Measurements from ENCODE around the gene ATP6V1A.

ATP6V1A gene

DNA sequence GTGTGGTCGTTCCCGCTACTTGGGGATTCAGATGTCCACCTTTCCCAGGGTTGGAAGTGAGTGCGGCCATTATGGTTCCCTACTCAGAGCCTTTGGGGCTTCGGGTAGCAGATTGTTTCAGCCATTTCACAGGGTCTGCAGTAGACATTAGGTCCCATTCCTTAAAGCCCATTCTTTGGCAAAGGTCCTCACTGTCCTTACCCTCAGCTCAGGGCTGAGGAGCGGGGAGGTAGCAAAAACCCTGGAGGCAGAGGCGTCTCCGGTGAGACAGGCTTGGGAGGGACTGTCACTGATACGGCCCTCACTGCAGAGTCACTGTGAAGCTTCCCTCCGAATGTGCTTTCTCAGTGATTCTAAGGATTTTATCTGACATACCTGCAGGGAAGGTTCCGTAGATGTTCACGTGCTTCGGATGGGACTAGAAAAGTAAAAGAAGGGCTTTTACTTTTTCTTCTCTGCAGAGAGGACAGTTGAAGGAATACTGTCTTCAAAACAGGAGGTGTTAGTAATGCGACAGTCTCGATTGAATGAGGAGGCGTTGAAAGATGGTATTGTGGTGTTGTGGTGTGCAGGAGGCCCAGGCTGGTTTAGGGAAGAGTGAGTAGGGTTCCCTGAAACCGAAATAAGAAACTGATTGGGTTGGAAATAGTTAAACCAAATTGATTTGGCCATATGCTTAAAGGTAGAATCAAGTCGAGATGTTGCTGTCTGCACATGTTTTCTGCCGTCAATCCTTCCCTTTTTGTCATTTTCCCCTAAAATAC is 630 bp downstream of the ATP6V1A start:
- DNase-seq (ENCODE audit: low read depth in 2 of 2) = no peak

DNA sequence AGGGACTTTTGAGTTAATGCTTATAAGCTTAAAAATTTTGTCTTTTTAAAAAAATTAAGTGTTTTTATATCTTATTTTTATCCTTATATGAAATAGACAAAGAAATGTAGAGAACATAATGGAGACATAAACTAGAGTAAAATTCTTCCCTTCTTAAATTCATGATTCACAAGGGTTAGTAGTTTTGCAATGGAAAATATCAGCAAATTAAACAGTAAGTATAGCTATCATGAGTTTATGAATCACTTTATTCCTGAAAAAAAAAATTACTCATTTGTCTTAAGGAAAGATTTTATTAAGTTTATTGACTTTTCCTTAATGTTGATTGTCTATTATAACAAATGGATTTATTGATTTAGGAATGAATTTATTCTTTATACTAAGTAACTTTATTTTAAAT is 4.3 kb downstream of the ATP6V1A start:
- DNase-seq (ENCODE audit: low read depth in 2 of 2) = no peak

DNA sequence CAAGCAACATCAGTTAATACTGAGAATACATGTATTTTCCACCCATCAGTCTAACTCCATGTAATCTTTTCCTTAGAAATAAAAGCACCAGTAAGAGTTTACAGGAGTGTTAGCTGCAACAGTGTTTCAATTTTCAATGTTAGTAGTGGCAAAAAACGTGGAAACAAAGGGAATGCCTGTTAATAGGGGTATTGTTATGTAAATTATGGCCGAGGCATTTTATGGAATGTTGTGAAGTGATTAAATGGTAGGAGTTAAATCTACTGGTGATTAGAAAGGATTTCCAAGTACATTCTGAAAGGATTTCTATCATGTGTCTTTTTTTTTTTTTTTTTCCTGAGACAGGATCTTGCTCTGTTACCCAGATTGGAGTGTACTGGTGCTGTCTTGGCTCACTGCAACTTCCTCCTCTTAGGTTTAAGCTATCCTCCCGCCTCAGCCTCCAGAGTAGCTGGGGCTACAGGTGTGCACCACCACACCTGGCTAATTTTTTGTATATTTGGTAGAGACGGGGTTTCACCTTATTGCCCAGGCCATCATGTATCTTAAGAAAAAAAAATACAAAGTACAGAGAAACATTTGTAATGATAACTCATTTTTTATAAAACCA is 6.6 kb downstream of the ATP6V1A start:
- DNase-seq (ENCODE audit: low read depth in 2 of 2) = no peak

DNA sequence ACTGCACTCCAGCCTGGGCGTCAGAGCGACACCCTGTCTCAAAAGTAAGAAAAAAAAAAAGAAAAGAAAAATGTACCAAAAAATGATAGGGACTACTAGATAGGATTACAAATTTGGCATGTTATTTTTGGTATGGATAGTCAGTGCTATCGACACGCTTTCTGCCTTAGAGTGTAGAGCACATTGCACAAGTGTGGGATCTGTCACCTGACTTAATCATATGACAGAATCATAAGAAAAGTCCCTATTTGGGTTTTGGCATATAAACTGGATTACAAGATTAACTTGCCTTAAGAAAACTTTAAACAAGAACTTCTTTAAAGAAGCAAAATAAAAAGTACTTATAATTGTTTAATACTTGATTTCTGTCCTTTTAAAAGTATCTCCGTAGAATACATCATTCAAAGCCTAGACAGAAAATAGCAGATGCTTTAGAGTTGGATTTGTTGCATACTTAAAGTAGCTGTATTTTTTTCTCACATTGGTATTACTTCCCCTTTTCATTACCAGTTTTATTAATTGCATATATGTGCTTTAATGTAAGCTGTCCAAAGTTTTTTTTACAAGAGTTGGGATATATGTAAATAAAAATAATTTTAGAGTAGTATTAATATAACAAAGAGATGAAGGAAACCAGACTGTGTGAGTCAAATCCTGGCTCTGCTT is 7.8 kb downstream of the ATP6V1A start:
- no peak for DNase-seq (ENCODE audit: low read depth in 2 of 2)

DNA sequence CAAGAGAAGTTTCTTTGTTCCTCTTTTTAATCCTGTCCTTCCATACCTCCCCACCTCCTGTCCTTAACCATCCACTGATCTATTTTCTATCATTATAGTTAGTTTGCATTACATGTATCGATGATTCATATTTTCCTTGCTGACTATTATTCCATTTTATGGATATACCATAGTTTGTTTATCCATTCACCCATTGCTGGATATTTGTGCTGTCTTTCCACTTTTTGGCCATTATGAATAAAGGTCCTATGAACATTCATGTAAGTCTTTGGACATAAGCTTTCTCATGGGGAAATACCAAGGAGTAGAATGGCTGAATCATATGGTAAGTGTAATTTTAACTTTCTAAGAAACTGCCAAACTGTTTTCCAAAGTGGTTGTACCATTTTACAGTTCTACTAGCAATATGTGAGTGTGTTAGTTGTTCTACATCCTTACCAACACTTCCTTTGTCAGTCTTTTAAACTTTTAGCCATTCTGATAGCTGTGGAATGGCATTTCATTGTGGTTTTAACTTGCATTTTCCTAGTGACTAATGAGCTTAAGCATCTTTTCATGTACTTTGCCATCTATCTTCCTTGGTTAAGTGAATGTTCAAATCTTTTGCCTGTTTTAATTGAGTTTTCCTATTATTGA is 11.7 kb downstream of the ATP6V1A start:
- DNase-seq (ENCODE audit: low read depth in 2 of 2) = no peak

DNA sequence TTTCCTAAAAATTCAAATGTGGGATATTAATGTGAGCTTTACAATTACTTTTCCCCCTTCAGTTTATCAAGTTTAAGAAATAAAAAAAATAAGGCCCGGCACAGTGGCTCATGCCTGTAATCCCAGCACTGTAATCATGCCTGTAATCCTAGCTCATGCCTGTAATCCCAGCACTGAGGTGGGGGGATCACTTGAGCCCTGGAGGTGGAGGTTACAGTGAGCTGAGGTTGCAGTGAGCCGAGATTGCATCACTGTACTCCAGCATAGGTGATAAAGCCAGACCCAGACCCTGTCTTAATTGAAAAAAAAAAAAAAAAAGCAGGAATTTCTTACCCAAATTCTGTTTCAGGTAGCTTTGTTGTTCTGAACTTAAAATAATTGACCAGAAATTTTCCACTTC is 17.9 kb downstream of the ATP6V1A start:
- no peak for DNase-seq (ENCODE audit: low read depth in 2 of 2)

DNA sequence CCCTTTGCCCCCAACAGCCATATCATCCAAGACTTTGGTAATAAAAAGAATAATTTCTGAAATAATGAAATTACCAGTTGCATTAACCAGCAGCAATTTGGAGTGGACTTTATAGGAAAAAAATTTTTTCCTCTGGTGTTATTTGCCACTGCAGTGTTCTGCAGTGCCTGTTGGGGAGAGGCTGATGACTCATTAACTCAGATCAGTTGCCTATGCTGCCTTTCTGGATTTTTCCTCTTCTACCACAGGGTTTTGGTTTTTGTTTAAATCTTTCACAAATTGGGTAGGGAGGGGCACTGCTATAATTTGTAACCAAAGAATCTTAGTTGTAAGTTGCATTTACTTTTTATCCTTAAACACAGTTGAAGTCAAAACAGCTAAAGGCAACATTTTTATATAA is 22.7 kb downstream of the ATP6V1A start:
- DNase-seq (ENCODE audit: low read depth in 2 of 2) = no peak

DNA sequence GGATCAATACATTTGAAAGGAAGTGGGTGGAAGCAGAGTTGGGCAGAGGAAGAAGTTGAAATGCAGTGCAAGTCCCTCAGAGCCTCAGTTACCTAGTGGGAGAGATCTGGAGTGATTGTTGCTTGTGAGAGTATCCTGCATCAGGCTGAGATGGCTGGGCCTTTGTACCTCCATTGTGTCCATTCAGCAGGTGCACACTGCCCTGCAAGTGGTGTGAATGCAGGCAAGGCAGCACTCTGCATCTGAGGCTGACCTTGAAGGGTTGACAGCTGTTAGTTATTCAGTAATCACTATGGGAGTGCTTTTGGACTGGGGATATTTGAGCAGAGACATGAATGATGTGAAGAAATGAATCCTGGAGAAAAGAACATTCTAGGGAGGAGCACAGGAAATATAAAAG is 25.2 kb downstream of the ATP6V1A start:
- DNase-seq (ENCODE audit: low read depth in 2 of 2) = no peak

DNA sequence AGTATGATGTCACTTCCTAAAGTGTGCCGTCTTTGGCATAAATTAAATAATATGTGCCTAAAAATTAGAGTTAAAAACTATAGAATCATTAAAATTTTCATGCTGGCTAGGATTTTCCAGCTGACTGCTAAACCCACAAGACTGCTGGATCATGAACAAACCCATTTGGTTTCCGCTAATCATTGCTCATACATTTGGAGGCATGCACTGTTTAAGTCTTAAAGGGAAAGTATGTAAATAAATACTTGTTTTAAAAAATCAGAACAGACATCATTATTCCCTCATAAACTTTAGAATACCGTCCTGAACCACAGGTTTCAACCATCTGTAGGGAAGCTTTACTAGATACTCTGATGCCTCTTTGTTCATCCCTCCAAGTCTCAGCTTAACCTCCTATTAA is 26.5 kb downstream of the ATP6V1A start:
- DNase-seq (ENCODE audit: low read depth in 2 of 2) = no peak

DNA sequence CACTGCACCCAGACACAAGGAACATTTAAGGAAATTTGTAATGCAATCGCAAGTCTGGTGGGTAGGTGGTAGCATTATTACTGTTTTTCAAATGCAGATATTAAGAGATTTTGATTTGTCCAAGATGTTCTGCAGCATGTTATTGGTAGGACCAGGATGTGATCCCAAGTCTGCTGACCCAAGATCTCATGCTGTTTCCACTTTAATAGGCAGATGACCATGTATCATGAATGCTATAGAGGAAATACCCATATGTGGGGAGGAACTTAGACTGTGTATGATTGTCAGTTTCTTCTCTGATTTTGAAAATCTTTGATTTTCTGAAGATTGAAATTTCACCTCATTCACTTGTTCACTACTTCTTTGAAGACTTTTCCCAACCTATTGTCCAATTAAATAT is 28.7 kb downstream of the ATP6V1A start:
- no peak for DNase-seq (ENCODE audit: low read depth in 2 of 2)

DNA sequence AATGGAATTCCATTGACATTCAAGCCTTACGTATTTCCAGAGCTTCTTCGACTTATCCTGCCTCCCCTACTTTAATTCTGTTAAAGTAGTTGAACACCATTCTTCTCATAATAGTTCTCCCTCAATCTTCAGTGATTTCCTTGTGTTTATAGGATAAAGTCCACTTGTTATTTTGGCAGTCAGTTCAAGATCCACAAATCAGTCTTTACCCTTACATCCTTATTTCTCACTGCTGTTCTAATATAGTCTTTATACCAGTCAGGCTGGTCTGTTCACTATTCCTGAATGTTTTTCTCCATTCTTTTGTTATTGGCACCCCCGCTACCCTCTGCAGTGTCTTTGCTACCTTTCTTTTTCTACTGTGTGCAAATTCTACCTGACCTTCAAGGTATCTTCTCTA is 29.7 kb downstream of the ATP6V1A start:
- no peak for DNase-seq (ENCODE audit: low read depth in 2 of 2)

DNA sequence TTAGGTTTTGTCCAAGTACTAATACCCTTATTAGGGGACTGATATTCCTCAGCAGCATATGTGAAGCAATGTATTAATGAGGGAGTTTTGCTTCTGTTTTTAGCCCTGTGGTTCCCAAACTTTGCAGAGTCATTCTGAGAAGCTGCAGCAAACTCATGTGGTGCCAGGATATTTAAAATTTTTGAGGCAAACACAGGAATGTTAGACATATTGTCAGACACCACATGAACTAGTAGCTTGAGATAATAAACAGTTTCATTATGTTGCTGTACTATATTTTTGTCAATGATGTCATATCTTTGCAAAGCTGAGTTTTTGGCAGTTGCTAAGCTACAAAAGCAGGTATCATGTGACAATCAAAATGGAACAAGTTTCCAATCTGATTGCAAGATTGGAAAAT is 36.6 kb downstream of the ATP6V1A start:
- DNase-seq (ENCODE audit: low read depth in 2 of 2) = no peak

DNA sequence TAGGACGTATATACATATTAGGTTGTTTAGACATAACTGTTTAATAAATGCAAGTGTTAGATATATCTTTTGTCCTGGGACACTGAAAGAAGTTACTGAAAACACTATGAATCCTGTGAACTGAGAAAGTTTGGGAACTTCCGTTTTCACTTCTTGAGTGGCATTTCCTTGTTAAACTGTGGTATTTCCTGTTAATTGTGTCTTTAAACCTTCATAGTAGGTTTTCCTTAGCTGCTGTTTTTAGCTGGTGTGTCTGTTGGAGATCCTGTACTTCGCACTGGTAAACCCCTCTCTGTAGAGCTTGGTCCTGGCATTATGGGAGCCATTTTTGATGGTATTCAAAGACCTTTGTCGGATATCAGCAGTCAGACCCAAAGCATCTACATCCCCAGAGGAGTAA is 37.1 kb downstream of the ATP6V1A start:
- no peak for DNase-seq (ENCODE audit: low read depth in 2 of 2)

DNA sequence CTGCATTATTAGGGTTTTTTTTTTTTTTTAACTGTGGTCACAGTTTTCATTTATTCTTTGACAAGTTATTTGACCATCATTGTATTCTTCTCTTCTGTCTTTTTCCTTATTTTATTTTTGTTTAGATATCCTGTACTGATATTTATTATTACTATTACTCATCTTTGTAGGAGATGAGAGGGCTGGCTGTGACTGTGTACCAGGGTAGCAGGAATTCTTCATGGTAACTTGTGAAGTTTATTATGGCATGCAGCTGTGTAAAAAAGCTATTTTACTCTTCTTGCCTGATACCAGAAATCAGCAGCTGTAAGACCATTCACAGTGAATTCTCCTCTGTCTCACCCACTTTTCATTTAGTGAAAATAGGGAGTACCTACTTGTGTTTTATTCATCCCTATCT is 44.5 kb downstream of the ATP6V1A start:
- no peak for DNase-seq (ENCODE audit: low read depth in 2 of 2)

DNA sequence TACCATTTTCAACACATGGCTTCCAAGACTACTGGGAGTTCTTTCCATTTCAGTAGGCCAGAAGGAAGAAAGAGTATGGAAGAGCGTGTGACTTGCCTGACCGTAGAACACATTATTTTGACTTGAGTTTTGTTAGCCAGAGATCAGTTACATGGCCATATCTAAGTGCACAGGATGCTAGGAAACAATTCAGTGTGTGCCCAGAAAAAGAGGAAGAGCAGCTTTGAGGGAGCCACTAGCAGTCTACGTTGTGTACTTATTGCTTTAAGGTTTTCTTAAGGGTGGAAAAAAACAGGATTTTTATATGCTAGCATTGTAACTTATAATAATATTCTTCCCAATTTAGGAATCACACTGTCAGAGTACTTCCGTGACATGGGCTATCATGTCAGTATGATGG is 47.7 kb downstream of the ATP6V1A start:
- DNase-seq (ENCODE audit: low read depth in 2 of 2) = no peak

DNA sequence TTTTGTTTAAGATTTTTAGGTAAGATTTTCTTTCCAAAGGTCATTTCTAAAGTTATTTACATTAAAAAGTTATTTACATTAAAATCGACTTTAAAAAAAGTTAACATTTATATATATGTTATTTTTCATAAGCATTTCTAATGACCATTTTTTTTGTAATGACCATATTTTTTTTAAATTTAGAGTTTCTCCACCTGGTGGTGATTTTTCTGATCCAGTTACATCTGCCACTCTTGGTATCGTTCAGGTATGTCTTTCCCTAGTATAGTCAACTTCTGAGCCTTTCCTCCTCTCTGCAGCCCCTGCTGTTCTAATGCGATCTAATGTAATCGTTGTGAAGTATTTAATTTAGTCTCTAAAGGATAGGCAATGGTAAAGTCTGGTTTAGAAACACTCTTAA is 48.9 kb downstream of the ATP6V1A start:
- DNase-seq (ENCODE audit: low read depth in 2 of 2) = no peak

DNA sequence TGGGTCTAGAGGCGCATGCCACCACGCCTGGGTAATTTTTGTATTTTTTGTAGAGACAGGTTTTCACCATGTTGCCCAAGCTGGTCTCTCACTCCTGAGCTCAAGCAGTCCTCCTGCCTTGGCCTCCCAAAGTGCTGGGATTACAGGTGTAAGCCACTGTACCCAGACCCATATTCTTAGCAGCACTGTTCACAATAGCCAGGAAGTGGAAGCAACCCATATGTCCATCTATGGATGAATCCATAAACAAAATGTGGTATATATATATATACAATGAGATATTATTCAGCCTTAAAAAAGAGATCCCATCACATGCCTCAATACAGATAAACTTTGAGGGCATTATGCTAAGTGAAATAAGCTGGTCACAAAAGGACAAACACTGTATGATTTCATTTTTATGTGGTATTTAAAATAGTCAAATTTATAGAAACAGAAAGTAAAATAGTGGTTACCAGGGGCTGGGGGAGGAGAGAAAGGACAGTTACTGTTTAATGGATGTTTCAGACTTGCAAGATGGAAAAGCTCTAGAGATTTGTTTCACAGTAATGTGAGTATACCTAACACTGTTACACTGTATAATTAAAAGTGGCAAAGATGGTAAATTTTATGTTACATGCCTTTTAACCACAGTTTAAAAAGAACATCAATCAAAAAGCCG is 56.1 kb downstream of the ATP6V1A start:
- no peak for DNase-seq (ENCODE audit: low read depth in 2 of 2)

DNA sequence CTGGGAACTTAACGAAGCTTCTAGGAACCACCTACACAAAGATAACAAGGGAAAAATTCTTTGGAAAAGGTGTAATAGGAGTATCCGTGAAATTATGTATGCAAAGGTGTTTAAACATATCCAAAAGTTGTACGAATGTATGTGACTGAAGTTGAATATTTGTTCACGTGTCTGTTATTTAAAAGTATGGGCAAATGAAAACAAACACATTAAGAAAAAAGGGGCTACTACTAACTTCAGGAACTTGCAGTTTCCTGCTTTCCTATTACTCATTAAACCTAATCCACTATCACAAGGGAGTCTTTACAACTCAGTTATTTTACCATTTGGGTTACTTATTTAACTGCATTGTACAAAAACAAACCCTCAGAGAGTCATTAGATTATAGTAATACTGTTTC is 57.8 kb downstream of the ATP6V1A start:
- no peak for DNase-seq (ENCODE audit: low read depth in 2 of 2)

DNA sequence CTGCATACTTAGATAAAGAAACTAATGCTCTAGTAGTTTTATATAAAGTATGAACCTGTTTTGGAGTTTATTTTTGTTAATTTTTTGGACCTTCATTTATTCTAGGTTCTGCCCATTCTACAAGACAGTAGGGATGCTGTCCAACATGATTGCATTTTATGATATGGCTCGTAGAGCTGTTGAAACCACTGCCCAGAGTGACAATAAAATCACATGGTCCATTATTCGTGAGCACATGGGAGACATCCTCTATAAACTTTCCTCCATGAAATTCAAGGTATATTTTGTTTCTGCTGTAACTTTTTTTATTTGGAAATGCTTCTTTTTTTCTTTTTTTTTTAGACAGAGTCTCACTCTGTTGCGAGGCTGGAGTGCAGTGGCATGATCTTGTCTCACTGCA is 58.4 kb downstream of the ATP6V1A start:
- no peak for DNase-seq (ENCODE audit: low read depth in 2 of 2)

DNA sequence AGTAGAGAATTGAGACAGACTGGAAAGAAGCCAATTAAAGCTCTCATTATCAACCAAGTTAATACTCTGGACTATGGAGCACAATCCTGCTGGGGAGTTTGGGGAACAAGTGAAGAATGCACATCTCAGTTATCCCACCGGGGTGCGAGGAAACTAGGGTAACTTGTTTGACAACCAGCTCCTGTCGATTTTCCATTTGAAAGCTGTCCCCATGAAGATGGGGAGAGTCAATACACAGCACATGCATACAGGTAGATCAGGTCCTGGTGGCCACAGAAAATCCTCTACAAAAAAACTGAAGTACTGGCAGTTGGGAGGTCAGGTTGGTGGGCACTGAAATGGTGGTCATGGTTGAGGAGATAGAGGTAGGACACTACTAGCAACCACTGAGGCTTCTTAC is 66.0 kb downstream of the ATP6V1A start:
- no peak for DNase-seq (ENCODE audit: low read depth in 2 of 2)

DNA sequence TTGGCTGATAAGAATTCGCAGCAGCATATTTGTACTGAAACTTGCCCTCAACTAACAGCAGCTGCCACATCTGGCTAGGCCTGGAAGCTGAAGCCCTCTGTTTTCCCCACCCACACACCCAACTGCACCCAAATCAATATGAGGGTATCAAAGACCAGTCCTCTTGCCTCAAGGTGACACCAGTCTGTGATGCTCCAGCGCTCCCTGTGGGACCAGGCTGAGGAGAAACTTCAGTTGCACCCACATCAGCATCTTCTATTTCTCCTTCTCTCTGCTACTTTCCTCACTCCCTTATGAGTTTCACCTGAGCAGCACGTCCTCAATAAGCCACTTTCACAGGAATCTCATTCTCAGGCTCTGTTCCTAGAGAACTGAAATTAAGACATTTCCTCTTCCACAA is 73.0 kb downstream of the ATP6V1A start:
- no peak for DNase-seq (ENCODE audit: low read depth in 2 of 2)

DNA sequence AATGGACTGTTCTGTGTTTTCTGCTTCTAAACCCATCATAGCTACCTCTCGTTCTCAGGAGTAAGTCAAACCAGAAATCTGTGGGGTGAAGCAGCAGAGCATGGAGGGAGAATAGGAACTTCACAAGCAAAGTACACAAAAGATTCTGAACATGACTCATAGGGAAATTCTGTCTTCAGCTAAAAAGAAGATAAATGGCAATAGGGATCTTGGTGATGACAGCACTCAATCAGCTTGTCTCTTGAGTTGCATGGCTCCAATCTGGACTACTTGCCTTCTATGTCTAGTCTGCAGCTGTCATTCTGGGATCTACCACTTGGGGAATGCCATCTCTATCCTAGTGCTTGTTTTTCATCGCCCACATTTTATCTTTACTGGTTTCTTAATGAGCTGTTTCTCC is 78.3 kb downstream of the ATP6V1A start:
- DNase-seq (ENCODE audit: low read depth in 2 of 2) = no peak

Measured in stimulated activated CD8-positive, alpha-beta memory T cell treated with anti-CD3 and anti-CD28 coated beads, Interleukin-2, amount 100 ng/mL, for 1 hour (primary cell).